CD4-positive, alpha-beta T cell treated with Interleukin-17A for 1 hour (primary cell): ENCODE measurements around the gene B3GALT4.
A peak's percentile ranks its signal among the peaks of the same experiment; 100 is the strongest.

ENCODE experiments used
- DNase-seq: peaks from one replicate; pipeline ENCODE4 v3.0.0-alpha.2; 2020

B3GALT4 gene

GRCh38 chr6:33292996-33293682, 16.2 kb downstream of the B3GALT4 start:
- no peak for DNase-seq

- DNase-seq = no peak
Observed at GRCh38 chr6:33294086-33294823, 17.3 kb downstream of the B3GALT4 start.

GRCh38 chr6:33295621-33296369, 18.9 kb downstream of the B3GALT4 start:
- DNase-seq = no peak

GRCh38 chr6:33296797-33297405, 20.0 kb downstream of the B3GALT4 start:
- DNase-seq = no peak

GRCh38 chr6:33297406-33297955, 20.6 kb downstream of the B3GALT4 start:
- DNase-seq = no peak

- DNase-seq = peak; percentile 90
Observed at GRCh38 chr6:33297956-33298772, 21.2 kb downstream of the B3GALT4 start.

- DNase-seq = peak; percentile 76
Observed at GRCh38 chr6:33298773-33299236, 21.9 kb downstream of the B3GALT4 start, which contains the start of gene RGL2. TSS of gene RGL2 (minus strand) at chr6:33298942. CDS start at chr6:33298610, 332 bp downstream.

GRCh38 chr6:33299237-33299944, 22.5 kb downstream of the B3GALT4 start:
- peak; percentile 95 for DNase-seq

- no peak for DNase-seq
Observed at GRCh38 chr6:33301877-33302276, 25.0 kb downstream of the B3GALT4 start.

GRCh38 chr6:33304216-33304615, 27.3 kb downstream of the B3GALT4 start:
- DNase-seq = no peak

- no peak for DNase-seq
Observed at GRCh38 chr6:33305052-33305451, 28.1 kb downstream of the B3GALT4 start.

GRCh38 chr6:33306356-33306755, 29.4 kb downstream of the B3GALT4 start:
- no peak for DNase-seq

- DNase-seq = peak; percentile 95
Observed at GRCh38 chr6:33312361-33313104, 35.6 kb downstream of the B3GALT4 start.

GRCh38 chr6:33313105-33313708, 36.3 kb downstream of the B3GALT4 start:
- peak; percentile 51 for DNase-seq

GRCh38 chr6:33313709-33314514, 37.0 kb downstream of the B3GALT4 start, which contains the start of gene TAPBP:
TSS of gene TAPBP (minus strand) at chr6:33314078. CDS start at chr6:33314041, 37 bp downstream.
- peak; percentile 96 for DNase-seq

- peak; percentile 94 for DNase-seq
Observed at GRCh38 chr6:33314515-33314942, 37.6 kb downstream of the B3GALT4 start.

GRCh38 chr6:33314943-33315792, 38.2 kb downstream of the B3GALT4 start:
- no peak for DNase-seq
